HG03378 (cell line): Measurements from ENCODE around the gene LMX1B.

Source experiments
- ATAC-seq: cut with Tn5 transposase; IDR thresholded peaks from one replicate; pipeline ENCODE4 v1.9.1; 2021; ENCODE audit warnings: mild to moderate bottlenecking, moderate library complexity; ENCODE audit not compliant: unreplicated experiment

Gene LMX1B

GRCh38 chr9:126674365-126675146 lies 60.8 kb downstream of the LMX1B start:
- ATAC-seq = no peak

- ATAC-seq = no peak
Observed at GRCh38 chr9:126675147-126675467, 61.4 kb downstream of the LMX1B start.

DNA sequence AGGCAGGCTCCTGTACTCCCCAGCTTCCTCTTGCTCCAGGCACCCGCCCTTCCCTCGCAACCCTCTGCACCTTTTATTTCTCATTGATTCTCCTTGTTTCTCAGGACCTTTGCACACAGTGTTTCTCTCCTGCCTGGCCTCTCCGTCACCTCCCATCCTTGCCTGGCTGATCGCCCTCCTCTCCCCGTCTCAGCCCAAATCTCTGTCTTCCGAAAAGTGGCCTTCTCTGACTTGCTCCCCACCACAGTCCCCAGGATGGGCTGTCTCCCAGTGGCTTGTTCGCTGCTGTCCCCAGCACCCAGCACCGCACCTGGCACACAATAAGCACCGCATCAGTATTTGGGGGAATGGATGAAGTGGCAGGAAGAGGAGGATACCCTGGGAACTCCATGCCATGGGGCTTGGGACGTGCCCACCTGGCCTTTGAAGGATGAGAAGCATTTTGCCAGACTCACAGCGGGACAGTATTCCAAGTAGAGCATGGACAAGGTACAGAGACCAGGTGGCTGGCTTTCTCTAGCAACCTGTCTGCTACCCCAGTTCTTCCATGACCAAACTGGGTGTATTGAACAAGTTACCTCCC lies 62.5 kb downstream of the LMX1B start:
- ATAC-seq = no peak

- no peak for ATAC-seq
Observed at GRCh38 chr9:126676685-126677143, 63.0 kb downstream of the LMX1B start.

GRCh38 chr9:126677188-126678084 lies 63.7 kb downstream of the LMX1B start:
- no peak for ATAC-seq

GRCh38 chr9:126678989-126679388 lies 65.3 kb downstream of the LMX1B start:
- ATAC-seq = no peak

DNA sequence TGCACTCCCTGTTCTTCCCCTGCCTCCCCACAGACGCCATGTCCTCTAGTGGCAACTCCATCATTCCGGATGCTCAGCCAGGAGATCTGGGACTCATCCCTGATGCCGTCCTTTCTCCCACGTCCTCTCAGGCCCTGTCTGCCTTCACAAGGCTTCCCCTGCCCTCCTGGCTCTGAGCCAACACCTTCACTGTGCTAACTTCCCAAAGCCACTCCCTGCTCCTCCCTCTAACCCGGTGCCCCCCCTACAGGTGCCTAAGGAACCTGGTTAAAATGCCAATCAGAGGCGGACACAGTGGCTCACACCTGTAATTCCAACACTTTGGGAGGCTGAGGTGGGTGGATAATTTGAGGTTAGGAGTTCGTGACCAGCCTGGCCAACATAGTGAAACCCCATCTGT lies 67.6 kb downstream of the LMX1B start:
- no peak for ATAC-seq

DNA sequence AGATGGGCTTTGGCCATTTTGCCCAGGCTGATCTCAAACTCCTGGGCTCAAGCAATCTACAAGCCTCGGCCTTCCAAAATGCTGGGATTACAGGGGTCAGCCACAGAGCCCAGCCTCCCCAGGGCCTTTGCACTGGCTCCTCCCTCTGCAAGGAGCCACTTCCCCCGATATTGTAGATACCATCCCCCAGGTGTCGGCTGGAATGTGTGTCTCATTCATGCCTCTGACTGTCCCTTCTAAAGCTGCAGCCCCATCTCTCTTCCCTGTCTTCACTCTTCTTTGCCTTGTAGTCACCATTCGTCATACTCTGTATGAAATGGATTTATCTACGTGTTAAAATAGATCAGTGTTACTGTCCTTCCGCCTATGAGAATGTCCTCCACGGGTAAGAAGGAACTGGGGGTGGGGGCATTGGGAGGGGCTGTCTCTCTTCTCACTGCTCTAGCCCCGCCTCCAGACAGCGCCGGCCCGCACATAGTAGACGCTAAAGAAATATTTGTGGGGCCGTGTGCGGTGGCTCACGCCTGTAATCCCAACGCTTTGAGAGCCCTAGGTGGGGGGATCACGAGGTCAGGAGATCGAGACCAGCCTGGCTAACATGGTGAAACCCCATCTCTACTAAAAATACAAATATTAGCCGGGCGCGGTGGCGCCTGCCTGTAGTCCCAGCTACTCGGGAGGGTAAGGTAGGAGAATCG lies 68.5 kb downstream of the LMX1B start:
- no peak for ATAC-seq

DNA sequence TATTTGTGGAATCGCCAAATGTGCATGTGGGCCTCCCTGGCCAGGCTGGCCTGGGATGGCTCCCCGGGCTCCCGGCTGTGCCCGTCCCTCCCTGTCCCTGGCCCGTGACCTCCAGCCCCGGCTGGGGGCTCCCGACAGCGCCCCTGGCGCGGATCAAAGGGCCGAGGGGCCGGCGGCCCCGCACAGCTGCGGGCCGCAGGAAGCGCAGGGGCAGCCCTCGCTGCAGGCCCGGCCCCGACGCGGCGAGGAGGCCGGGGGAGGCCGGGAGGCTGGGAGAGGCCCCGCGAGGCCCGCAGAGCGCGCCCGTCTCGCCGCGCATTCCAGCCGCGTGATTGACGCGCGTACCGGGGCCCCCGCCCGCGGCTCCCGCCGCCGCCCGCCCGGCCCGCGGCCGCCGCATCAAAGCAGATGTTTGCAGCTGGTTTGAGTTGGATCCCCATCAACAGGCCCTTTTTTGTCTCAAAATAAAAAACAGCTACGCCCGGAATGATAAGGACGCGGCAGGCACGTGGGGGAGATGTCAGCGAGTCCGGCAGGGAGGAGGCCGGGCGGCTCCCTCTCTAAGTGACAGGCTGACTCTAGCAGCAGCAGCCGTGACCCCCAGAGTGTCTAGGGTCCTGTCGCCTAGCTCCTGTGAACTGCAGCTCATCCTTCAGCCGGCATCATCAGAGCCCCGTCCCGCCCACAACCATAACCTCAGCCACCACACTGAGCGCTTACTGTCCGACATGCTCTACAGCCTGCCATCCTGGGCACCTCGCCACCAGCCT lies 69.4 kb downstream of the LMX1B start:
- no peak for ATAC-seq

DNA sequence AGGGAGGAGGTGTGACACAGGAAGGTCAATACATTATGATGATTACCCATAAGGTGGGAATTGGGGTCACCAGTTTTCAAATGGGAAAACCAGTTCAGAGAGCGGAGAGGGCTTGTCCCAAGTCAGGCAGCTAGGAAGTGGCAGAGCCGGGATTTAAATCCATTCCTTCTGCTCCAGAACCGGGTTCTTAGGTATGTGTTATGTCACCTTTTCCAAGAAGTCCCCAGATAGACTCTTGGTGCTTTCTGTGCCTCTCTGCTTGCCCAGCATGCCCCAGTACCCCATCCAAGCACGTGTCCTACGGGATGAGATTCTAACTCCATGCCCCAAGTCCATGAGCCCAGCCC lies 69.9 kb downstream of the LMX1B start:
- no peak for ATAC-seq

GRCh38 chr9:126684345-126684744 lies 70.6 kb downstream of the LMX1B start:
- ATAC-seq = no peak

GRCh38 chr9:126684965-126685465 lies 71.3 kb downstream of the LMX1B start:
- ATAC-seq = no peak

DNA sequence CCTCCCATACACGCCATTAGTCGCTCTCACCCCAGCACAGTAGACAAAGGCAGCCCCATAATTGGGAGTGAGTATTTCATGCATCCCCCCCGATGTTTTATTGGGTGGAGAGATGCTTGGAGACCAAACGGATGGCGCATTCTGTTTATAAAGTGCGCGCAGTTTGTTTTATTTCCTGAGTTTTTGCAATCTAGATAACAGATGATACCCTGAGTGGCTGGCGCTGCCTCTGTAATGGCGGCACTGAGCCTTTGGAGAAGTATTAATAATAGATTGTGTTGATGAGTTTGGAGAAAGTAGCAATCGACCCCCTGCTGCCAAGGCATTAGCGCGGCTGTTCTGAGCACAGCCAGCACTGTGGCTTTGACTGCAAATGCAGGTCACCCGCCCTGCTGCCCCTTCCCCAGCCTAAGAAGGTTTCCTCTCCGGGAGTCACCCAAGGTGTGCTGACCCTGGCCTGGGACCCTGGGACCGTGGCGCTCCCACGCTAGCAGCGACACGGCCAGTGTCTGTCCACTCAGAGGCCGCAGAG lies 74.3 kb downstream of the LMX1B start:
- ATAC-seq = no peak

DNA sequence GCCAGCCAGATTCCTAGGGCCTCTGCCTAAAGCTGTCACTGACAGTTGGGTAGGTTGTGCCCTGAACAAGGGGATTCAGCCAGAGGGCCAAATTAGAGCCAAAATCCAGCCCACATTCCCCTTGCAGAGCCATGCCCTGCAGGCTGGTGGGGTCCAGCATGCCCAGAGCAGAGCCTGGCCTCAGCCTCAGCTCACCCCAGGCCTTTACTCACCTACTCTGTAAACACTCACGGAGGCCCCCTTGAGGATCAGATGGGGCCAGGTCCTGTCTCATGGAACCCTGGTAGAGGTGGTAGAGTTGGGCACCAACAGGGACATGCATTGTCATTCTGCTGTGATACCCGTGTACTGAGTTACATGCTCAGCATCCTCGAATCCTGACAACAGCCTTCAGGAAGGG lies 74.9 kb downstream of the LMX1B start:
- no peak for ATAC-seq

GRCh38 chr9:126689027-126689825 lies 75.5 kb downstream of the LMX1B start:
- ATAC-seq = no peak

DNA sequence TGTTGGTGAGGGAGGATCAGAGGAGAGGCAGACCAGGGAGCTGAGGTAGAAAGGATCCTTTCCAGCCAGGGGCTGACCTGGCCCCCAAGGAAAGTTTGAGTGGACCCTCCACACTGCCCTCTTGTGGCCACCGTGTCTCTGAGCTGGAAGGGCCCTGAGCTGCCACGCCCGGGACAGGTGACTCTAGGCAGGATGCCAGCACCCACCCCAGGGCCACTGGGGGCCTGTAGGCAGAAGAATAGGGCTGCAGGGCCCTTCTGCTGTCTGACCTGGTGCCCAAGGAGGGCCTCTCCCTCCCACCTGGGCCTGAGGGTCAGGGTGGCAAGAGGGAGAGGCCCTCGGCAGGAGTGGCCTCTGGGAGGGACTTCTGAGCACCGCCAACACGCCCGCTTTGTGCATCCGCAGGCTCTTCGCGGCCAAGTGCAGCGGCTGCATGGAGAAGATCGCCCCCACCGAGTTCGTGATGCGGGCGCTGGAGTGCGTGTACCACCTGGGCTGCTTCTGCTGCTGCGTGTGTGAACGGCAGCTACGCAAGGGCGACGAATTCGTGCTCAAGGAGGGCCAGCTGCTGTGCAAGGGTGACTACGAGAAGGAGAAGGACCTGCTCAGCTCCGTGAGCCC lies 76.8 kb downstream of the LMX1B start:
- no peak for ATAC-seq

DNA sequence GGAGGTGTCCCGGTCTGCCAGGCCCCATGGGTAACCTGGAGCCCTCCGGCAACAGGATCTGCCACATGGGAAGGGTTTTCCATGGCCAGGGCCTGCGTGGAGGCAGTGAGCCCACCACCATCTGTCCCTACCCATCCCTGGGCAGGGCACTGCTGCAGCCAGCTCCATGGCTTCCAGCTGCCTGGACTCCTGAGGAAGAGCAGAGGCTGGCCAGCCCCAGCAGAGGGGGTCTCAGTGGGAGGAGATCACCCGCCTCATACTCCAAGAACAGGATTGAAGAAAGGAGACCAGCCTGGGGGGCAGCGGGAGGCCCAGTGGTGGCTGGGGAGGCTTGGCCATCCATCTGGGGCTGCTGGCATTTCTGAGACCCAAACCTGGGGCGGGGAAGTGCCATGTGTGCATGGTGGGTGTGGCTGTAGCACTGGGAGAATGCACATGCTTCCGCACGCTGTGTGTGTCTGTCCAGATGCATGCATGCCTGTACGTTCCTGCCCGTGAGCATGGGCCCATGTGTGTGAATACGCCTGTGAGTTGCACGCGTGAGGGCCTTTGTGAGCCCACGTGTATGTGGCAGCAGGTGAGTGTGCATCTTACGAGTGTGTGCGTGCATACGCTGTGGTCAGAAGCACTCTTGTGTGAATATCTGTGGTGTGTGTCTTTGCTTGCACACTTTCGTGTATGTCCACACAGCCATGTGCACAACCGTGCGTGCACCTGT lies 78.5 kb downstream of the LMX1B start:
- ATAC-seq = no peak

GRCh38 chr9:126692759-126693427 lies 79.2 kb downstream of the LMX1B start:
- no peak for ATAC-seq
